Measurements from ENCODE around the gene TBL1X. TPM values are rescaled to one million over a fixed set of nuclear protein-coding genes. Genes with fewer than 3 reads are reported as not detected.

Gene TBL1X
- total and polyA plus RNA-seq, 2 donors (not counting 1 experiment from before 2014, with no cell fraction given) = 8.8 to 65.1 TPM

- H3K27me3 Mint-ChIP-seq = peaks cover 20% of the 10 kb centered on the region
- WGBS (ENCODE audit: insufficient coverage) = 2% methylated on average over 31 of the region's 45 CpGs
- H4K20me1 ChIP-seq (ENCODE audit: control insufficient read depth, insufficient read depth, low read length, poor library complexity, severe bottlenecking) = no peaks in the 10 kb centered on the region
- CTCF ChIA-PET = no interaction called here
- H3K4me1 Mint-ChIP-seq = no peaks in the 10 kb centered on the region
- no peak for TF ChIP-seq EZH2 (IDR thresholded peaks at IDR 0.05; ENCODE audit: borderline replicate concordance, insufficient read depth, low read depth, low read length, poor library complexity, severe bottlenecking)
- no peak for TF ChIP-seq CTCF (IDR thresholded peaks at IDR 0.05)
- DNase-seq = no peak
- no peaks in the 10 kb centered on the region for H3K36me3 ChIP-seq (replicated peaks in 1 of 2; ENCODE audit: control extremely low read depth in 1 of 2, control insufficient read depth in 1 of 2, extremely low read depth in 1 of 2, insufficient read depth in 2 of 2, low read length in 1 of 2)
- H3K9me3 ChIP-seq (ENCODE audit: control extremely low read depth in 1 of 3, control insufficient read depth in 2 of 3, insufficient read depth in 1 of 3, low read length in 2 of 3) = peaks cover 0 to 3% (median 0%) of the 10 kb centered on the region in 3 donors
- no peak overlapping the region for H3K27ac Mint-ChIP-seq
- no peaks in the 10 kb centered on the region for H3K79me2 ChIP-seq (ENCODE audit: control insufficient read depth, insufficient read depth, low read length)
- intact Hi-C loops (cut with micrococcal nuclease) = no loop called here
- H2AFZ ChIP-seq (ENCODE audit: insufficient read depth, low read depth, low read length, poor library complexity, severe bottlenecking) = no peak overlapping the region
- no peak overlapping the region for H3K4me3 ChIP-seq (ENCODE audit: control extremely low read depth in 1 of 5, extremely low read depth in 1 of 5, insufficient read depth in 1 of 5, low read depth in 2 of 5, low read length in 4 of 5)
- peaks cover 0 to 14% (median 2%) of the 10 kb centered on the region in 4 experiments for H3K27me3 ChIP-seq (replicated peaks in 1 of 4; ENCODE audit: control extremely low read depth in 1 of 4, control insufficient read depth in 3 of 4, insufficient read depth in 4 of 4, low read length in 3 of 4)
- ATAC-seq (ENCODE audit: low read depth) = no peak
- no peaks in the 10 kb centered on the region for H3K9me3 Mint-ChIP-seq (ENCODE audit: insufficient read depth)
- H3K4me1 ChIP-seq (ENCODE audit: control insufficient read depth in 2 of 2, insufficient read depth in 2 of 2, low read length in 2 of 2) = peaks cover 0 to 3% of the 10 kb centered on the region in 2 donors
- no peak overlapping the region for H3K27ac ChIP-seq (ENCODE audit: low read length in 2 of 2)
- peak overlapping the region; percentile 37 for H3K4me2 ChIP-seq (replicated peaks; ENCODE audit: low read depth, low read length, poor library complexity, severe bottlenecking)
- peak overlapping the region; percentile 75 for H3K4me3 Mint-ChIP-seq
- POLR2A ChIA-PET = no interaction called here
- no peak overlapping the region for H3K9ac ChIP-seq (ENCODE audit: low read length)
Observed at GRCh38 chrX:9786798-9787635, 322.2 kb downstream of the TBL1X start.

- peaks cover 0 to 3% of the 10 kb centered on the region in 2 donors for H3K4me1 ChIP-seq (ENCODE audit: control insufficient read depth in 2 of 2, insufficient read depth in 2 of 2, low read length in 2 of 2)
- TF ChIP-seq EZH2 (IDR thresholded peaks at IDR 0.05; ENCODE audit: borderline replicate concordance, insufficient read depth, low read depth, low read length, poor library complexity, severe bottlenecking) (no peak), CTCF (IDR thresholded peaks at IDR 0.05) (no peak)
- no peak overlapping the region for H3K27ac ChIP-seq (ENCODE audit: low read length in 2 of 2)
- H2AFZ ChIP-seq (ENCODE audit: insufficient read depth, low read depth, low read length, poor library complexity, severe bottlenecking) = no peak overlapping the region
- no peak overlapping the region for H3K27ac Mint-ChIP-seq
- H3K4me1 Mint-ChIP-seq = no peaks in the 10 kb centered on the region
- no peak overlapping the region for H3K4me3 Mint-ChIP-seq
- WGBS (ENCODE audit: insufficient coverage) = no CpG with 5 or more reads among the region's 2 CpGs
- no peaks in the 10 kb centered on the region for H3K36me3 ChIP-seq (replicated peaks in 1 of 2; ENCODE audit: control extremely low read depth in 1 of 2, control insufficient read depth in 1 of 2, extremely low read depth in 1 of 2, insufficient read depth in 2 of 2, low read length in 1 of 2)
- H3K27me3 Mint-ChIP-seq = peaks cover 15% of the 10 kb centered on the region
- CTCF ChIA-PET = no interaction called here
- ATAC-seq (ENCODE audit: low read depth) (no peak), DNase-seq (no peak)
- intact Hi-C loops (cut with micrococcal nuclease) = no loop called here
- no peaks in the 10 kb centered on the region for H3K79me2 ChIP-seq (ENCODE audit: control insufficient read depth, insufficient read depth, low read length)
- H3K9ac ChIP-seq (ENCODE audit: low read length) = no peak overlapping the region
- H3K4me2 ChIP-seq (replicated peaks; ENCODE audit: low read depth, low read length, poor library complexity, severe bottlenecking) = no peak overlapping the region
- POLR2A ChIA-PET = no interaction called here
- H3K9me3 Mint-ChIP-seq (ENCODE audit: insufficient read depth) = no peaks in the 10 kb centered on the region
- H4K20me1 ChIP-seq (ENCODE audit: control insufficient read depth, insufficient read depth, low read length, poor library complexity, severe bottlenecking) = no peaks in the 10 kb centered on the region
- H3K4me3 ChIP-seq (ENCODE audit: control extremely low read depth in 1 of 5, extremely low read depth in 1 of 5, insufficient read depth in 1 of 5, low read depth in 2 of 5, low read length in 4 of 5) = no peak overlapping the region
- peaks cover 0 to 3% (median 0%) of the 10 kb centered on the region in 3 donors for H3K9me3 ChIP-seq (ENCODE audit: control extremely low read depth in 1 of 3, control insufficient read depth in 2 of 3, insufficient read depth in 1 of 3, low read length in 2 of 3)
- peaks cover 0 to 14% (median 2%) of the 10 kb centered on the region in 4 experiments for H3K27me3 ChIP-seq (replicated peaks in 1 of 4; ENCODE audit: control extremely low read depth in 1 of 4, control insufficient read depth in 3 of 4, insufficient read depth in 4 of 4, low read length in 3 of 4)
Observed at GRCh38 chrX:9788911-9789310, 324.1 kb downstream of the TBL1X start.

All from B cell (primary cell).